ENCODE data around the gene ARPC2.
A peak's percentile ranks its signal among the peaks of the same experiment; 100 is the strongest.

The ARPC2 gene

DNA sequence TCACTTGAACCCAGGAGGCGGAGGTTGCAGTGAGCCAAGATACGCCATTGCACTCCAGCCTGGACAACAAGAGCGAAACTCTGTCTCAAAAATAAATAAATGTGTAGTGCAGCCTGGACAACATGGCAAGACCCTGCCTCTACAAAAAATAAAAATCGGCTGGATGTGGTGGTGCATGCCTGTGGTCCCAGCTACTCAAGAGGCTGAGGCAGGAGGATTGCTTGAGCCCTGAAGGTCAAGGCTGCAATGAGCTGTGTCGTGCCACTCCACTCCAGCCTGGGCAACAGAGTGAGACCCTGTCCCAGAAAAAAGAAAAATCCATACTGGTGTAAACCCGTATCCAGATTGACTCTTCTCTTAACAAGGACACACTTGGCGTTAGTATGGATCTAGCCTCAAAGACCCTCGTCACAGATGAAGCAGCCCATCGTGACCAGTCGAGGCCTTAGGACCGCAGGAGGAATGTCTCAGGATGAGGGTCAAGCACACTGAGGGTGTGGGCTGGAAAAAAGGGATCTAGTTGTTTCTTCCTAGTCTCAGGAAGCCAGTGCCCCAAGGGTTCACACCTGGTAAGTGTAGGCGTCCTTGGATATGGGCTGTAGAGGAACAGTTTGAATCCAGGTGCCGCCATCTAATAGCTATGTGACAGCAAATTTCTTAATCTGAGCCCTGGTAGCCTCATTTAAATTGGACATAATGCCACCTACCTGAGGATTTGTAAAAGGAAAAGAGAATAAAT lies 39.8 kb downstream of the ARPC2 start:
- no peak overlapping the region for H3K4me3 ChIP-seq (replicated peaks; ENCODE audit: insufficient read depth, low read length)
- no peak for DNase-seq (ENCODE audit: low read depth in 1 of 2, low spot score in 1 of 2)
- no peak; the same call in 1 of the 2 replicates for TF ChIP-seq POLR2AphosphoS5 (IDR thresholded peaks at IDR 0.05; ENCODE audit: low read depth)
- no peaks in the 10 kb centered on the region for H3K27me3 ChIP-seq (ENCODE audit: insufficient read depth, poor library complexity, severe bottlenecking)
- H3K27ac ChIP-seq (replicated peaks): peak overlapping the region; percentile 13; the same call in 1 of the 2 replicates

DNA sequence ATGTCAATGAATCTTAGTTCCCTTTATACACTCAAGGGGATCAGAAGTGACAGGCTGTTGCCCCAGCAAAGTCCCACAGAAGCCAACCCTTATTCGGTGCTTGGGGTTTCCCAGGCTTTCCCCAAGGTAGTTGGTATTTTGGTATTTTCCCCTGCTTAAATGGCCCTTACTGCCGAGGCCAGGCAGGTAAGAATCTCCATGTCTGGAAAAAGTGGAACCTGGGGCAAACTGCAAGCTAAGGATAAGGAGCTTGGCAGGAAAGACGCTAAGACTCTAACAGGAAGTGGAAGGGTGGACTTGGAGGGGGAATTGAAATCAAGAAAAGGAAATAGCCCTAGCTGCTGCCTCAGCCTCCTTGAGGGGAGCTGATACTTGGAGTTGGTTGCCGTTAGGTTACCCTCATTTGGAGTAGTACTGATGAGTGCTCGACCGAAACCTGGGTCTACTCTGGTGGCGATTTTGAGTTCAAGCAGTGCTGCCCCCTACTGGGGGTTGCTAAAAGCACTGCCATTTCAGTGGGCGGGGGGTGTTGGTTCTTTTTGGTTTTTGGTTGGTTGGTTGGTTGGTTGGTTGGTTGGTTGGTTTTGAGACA lies 40.5 kb downstream of the ARPC2 start:
- Histone ChIP-seq H3K27me3 (ENCODE audit: insufficient read depth, poor library complexity, severe bottlenecking) (no peaks in the 10 kb centered on the region), H3K4me3 (replicated peaks; ENCODE audit: insufficient read depth, low read length) (no peak overlapping the region), H3K27ac (replicated peaks) (peak overlapping the region; percentile 13)
- TF ChIP-seq POLR2AphosphoS5 (IDR thresholded peaks at IDR 0.05; ENCODE audit: low read depth): no peak
- TF ChIP-seq SPI1 (IDR thresholded peaks at IDR 0.05; ENCODE audit: borderline replicate concordance, low read depth): peak; percentile 75; the same call in 1 of the 2 replicates
- 0 out of 2 replicates have a peak, but pooled peaks have one; percentile 16 for TF ChIP-seq GABPA (IDR thresholded peaks at IDR 0.05; ENCODE audit: low read depth)
- TF ChIP-seq, protein P1, sequence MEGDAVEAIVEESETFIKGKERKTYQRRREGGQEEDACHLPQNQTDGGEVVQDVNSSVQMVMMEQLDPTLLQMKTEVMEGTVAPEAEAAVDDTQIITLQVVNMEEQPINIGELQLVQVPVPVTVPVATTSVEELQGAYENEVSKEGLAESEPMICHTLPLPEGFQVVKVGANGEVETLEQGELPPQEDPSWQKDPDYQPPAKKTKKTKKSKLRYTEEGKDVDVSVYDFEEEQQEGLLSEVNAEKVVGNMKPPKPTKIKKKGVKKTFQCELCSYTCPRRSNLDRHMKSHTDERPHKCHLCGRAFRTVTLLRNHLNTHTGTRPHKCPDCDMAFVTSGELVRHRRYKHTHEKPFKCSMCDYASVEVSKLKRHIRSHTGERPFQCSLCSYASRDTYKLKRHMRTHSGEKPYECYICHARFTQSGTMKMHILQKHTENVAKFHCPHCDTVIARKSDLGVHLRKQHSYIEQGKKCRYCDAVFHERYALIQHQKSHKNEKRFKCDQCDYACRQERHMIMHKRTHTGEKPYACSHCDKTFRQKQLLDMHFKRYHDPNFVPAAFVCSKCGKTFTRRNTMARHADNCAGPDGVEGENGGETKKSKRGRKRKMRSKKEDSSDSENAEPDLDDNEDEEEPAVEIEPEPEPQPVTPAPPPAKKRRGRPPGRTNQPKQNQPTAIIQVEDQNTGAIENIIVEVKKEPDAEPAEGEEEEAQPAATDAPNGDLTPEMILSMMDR (IDR thresholded peaks at IDR 0.05; ENCODE audit: insufficient read depth, low read length): peak; percentile 70
- TF ChIP-seq, protein P2, sequence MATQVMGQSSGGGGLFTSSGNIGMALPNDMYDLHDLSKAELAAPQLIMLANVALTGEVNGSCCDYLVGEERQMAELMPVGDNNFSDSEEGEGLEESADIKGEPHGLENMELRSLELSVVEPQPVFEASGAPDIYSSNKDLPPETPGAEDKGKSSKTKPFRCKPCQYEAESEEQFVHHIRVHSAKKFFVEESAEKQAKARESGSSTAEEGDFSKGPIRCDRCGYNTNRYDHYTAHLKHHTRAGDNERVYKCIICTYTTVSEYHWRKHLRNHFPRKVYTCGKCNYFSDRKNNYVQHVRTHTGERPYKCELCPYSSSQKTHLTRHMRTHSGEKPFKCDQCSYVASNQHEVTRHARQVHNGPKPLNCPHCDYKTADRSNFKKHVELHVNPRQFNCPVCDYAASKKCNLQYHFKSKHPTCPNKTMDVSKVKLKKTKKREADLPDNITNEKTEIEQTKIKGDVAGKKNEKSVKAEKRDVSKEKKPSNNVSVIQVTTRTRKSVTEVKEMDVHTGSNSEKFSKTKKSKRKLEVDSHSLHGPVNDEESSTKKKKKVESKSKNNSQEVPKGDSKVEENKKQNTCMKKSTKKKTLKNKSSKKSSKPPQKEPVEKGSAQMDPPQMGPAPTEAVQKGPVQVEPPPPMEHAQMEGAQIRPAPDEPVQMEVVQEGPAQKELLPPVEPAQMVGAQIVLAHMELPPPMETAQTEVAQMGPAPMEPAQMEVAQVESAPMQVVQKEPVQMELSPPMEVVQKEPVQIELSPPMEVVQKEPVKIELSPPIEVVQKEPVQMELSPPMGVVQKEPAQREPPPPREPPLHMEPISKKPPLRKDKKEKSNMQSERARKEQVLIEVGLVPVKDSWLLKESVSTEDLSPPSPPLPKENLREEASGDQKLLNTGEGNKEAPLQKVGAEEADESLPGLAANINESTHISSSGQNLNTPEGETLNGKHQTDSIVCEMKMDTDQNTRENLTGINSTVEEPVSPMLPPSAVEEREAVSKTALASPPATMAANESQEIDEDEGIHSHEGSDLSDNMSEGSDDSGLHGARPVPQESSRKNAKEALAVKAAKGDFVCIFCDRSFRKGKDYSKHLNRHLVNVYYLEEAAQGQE (IDR thresholded peaks at IDR 0.05; ENCODE audit: insufficient replicate concordance, low read depth): no peak
- peak; percentile 71 to 72 for DNase-seq (ENCODE audit: low read depth in 1 of 2, low spot score in 1 of 2)

DNA sequence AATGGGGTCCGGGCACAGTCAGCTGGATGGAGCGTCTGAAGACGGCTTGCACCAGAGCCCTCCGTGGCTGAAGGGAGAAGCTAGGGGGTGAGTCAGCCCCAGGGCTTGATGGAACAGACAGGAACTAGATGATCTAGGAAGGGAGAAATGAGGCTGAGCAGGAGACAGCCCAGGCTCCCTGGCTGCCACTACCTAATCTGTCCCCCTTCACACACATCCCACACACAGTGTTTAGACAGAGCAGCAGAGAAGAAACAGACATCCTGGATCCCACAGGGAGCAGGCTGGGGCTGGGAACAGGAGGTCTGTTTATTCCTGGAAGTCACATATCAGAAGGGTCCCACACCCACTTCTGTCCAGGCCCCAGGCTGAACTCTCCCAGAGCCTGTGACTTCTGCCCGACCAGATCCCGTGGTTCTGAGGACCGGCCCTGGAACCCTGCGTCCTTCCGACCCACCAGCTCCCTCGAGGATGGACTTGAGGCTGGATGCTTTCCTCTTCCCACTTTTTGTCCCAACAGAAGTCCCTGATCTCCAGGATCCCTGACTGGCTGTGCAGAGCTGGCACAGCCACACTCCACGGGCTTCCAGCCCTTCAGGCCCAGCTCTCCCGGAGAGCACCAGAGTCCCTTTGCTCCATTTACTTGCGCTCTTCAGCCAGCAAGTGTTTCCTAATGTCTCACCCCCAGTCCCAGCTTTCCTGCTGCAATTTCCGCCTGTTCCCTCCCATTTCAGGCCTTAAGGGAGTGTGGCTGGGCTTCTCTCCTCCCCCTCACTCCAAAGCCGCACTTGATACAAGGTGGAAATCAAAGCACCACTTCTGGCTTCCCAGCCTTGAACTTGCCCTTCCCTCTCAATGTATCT lies 42.3 kb downstream of the ARPC2 start:
- no peaks in the 10 kb centered on the region for H3K27me3 ChIP-seq (ENCODE audit: insufficient read depth, poor library complexity, severe bottlenecking)
- TF ChIP-seq SPI1 (IDR thresholded peaks at IDR 0.05; ENCODE audit: borderline replicate concordance, low read depth) (no peak), POLR2AphosphoS5 (IDR thresholded peaks at IDR 0.05; ENCODE audit: low read depth) (no peak), GABPA (IDR thresholded peaks at IDR 0.05; ENCODE audit: low read depth) (no peak)
- TF ChIP-seq, protein P1 (IDR thresholded peaks at IDR 0.05; ENCODE audit: insufficient read depth, low read length): no peak
- TF ChIP-seq, protein P2 (IDR thresholded peaks at IDR 0.05; ENCODE audit: insufficient replicate concordance, low read depth): no peak
- no peak overlapping the region for H3K27ac ChIP-seq (replicated peaks)
- H3K4me3 ChIP-seq (replicated peaks; ENCODE audit: insufficient read depth, low read length): no peak overlapping the region
- no peak for DNase-seq (ENCODE audit: low read depth in 1 of 2, low spot score in 1 of 2)

DNA sequence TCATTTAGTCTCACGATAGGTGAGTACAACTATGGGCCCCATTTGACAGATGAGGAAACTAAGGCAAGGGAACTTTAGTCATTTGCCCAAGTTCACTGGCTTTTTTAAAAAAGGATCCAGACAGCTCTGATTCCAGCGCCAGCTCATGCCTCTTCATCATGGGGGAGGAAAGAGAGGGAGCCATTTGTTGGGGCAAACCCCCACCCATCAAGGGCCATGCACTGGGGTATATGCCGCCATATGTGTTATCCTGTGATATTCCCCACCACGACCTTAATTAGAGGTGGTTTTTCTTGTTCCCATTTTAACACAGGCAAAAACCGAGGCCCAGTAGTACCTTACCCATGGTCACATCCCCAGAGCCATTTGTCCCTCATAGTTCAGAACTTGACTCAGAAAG lies 43.2 kb downstream of the ARPC2 start:
- Histone ChIP-seq H3K27ac (replicated peaks) (no peak overlapping the region), H3K4me3 (replicated peaks; ENCODE audit: insufficient read depth, low read length) (no peak overlapping the region), H3K27me3 (ENCODE audit: insufficient read depth, poor library complexity, severe bottlenecking) (no peaks in the 10 kb centered on the region)
- DNase-seq (ENCODE audit: low read depth in 1 of 2, low spot score in 1 of 2): no peak
- TF ChIP-seq, protein P1 (IDR thresholded peaks at IDR 0.05; ENCODE audit: insufficient read depth, low read length): no peak
- TF ChIP-seq, protein P2 (IDR thresholded peaks at IDR 0.05; ENCODE audit: insufficient replicate concordance, low read depth): no peak
- TF ChIP-seq POLR2AphosphoS5 (IDR thresholded peaks at IDR 0.05; ENCODE audit: low read depth): no peak
